Fibroblast of skin of right biceps (primary cell): ENCODE measurements around the gene HAUS8.
"Not testable (repeated sequence)": the region's sequence is repeated elsewhere in the genome, so short reads cannot be mapped to it uniquely, and the experiment has no call there.

Experiments used
- DNase-seq: peaks from one replicate; pipeline ENCODE4 v3.0.0-alpha.2; 2013

The HAUS8 gene

DNA sequence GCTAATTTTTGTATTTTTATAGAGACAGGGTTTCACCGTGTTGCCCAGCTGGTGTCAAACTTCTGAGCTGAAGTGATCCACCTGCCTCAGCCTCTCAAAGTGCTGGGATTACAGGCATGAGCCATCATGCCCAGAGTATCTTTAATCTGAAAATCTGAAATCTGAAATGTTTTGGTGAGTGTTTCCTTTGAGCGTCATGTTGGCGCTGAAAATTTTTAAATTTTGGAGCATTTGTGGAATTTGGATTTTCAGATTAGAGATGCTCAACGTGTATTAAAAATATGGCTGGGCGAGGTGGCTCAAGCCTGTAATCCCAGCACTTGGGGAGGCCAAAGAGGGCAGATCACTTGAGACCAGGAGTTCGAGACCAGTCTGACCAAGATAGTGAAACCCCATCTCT is 43.5 kb downstream of the HAUS8 start:
- no peak for DNase-seq

DNA sequence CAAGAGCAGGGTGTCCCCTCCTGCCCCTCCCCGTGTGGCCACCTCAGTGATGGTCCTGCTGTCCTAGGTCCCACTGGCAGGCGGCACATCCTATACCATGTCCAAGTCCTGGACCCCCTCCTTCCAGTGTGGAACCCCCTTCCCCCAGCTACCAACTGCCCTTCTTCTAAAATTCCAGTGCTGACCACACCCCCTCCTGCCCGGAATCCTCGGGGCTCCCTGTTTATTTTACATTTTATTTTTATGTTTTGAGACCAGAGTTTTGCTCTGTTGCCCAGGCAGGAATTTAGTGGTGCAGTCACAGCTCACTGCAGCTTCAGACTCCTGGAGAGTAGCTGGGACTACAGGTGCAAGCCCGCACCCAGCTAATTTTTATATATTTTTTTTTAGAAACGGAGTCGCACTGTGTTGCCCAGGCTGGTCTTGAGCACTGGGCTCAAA is 47.7 kb downstream of the HAUS8 start:
- DNase-seq = no peak

DNA sequence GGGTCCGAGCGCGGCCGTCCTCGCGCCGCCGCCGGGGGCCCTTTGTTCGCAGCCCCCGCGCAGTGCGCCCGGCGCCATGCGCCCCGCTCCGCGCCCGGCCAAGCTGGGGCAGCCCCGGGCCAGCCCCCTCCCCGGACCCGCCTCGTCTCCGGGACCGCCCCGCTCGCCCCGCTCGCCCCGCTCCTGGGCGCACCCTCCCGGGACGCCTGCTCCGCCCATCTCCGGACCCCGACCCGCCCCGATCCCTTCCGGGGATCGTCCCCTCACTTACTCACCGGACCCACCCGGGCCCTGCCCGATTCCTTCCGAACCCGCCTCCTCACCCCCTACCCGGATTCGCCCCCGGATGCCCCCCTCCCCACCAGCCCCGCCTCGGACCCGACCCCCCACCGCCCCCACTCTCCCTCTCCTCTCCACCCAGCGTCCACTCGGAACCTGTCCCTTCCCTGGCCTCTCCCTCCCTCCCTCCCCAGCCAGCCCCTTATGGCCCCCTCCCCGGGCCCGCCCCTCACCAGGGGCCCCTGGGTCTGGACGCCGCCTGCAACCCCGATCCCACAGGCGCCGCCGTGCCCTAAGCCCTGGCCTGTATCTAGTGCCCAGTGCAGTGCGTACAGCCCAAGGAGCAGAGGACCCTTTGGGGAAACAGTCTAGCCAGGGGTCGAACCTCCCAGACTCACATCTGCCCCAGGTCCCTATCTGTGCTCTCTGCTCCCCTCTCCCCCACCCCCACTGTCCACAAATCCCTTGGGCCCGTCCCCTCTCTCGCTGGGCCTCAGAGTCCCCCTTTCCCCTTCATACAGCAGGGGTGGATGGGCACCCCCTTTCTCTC is 48.3 kb downstream of the HAUS8 start, which contains the start of gene CPAMD8:
TSS of gene CPAMD8 (minus strand) at position 105 of the 829 bp plus-strand sequence. CDS start 168 bp downstream, outside the sequence.
- no peak for DNase-seq

DNA sequence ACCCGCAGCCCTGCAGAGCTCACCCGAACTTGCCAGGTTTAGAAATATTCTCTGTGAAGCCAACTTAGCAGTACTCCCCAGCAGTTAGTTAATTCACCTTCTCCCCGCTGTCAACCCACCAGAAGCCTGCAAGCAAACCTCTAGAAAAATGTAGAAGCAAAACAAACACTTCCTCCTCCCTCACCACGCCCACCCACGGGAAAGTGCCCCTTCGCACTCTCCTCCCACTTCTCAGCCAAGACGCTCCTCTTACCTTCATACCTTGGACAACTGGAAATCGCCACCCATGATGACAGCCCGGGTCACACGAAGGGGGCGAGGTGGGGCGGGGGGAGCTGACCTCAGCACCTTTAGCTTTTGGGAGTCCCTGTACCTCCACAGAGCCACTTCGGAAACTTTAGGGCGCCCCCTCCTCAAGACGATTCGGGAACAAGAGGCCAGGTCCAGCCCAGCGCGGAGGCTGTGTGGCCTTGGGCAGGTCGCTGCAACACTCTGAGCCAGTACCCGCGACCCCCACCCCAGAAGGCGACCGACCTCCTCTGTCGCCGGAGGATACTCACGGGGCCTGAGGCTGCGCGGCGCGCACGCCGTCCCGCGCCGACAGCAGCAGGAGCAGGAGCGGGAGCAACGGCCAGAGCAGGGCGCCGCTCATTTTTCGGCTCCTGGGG is 49.1 kb downstream of the HAUS8 start:
- DNase-seq = no peak

- DNase-seq = no peak
Measured at GRCh38 chr19:17025361-17025760, 49.9 kb downstream of the HAUS8 start.

DNA sequence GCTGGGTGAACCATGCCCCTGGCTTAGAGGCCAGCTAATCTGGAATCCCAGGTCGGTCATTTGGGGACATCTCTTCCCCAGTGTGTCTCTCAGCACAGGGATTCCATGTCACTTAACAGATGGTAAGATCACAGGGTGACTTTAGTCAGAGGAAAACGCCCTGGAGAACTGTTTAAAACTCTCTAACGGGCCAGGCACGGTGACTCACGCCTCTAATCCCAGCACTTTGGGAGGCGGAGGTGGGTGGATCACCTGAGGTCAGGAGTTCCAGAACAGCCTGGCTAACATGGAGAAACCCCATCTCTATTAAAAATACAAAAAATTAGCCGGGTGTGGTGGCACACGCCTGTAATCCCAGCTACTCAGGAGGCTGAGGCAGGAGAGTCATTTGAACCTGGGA is 50.3 kb downstream of the HAUS8 start:
- DNase-seq = not testable (repeated sequence)

DNA sequence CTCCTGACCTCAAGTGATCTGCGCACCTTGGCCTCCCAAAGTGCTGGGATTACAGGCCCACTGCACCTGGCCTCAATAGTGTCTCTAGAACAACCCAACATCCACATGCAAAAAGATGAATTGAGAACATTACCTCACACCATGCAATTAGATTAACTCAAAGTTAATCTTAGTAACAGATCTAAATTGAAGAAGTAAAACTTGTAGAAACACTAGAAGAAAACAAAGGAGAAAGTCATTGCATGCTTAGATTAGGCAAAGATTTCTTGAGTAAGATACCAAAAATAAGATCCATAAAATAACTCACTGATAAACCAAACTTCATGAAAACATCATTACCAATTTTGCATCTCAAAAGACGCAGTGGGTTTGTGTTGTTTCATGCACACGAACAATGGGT is 51.4 kb downstream of the HAUS8 start:
- no peak for DNase-seq

DNA sequence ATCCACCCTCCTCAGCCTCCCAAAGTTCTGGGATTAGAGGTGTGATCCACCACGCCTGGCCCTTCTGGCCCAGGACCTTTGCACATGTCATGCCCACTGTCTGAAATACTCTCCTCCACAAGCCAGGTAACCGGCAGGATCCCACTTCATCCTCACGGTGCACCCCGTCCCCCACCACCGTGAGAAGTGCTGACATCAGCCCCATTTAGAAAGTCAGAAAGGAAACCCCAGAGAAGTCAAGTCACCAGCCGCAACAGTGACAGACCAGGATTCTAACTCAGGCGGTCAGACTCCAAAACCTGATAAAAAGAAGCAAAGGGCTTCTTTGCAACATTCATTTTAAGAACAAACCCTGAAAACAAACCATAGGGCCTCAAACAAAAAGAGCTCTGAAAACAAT is 52.5 kb downstream of the HAUS8 start:
- DNase-seq = no peak

DNA sequence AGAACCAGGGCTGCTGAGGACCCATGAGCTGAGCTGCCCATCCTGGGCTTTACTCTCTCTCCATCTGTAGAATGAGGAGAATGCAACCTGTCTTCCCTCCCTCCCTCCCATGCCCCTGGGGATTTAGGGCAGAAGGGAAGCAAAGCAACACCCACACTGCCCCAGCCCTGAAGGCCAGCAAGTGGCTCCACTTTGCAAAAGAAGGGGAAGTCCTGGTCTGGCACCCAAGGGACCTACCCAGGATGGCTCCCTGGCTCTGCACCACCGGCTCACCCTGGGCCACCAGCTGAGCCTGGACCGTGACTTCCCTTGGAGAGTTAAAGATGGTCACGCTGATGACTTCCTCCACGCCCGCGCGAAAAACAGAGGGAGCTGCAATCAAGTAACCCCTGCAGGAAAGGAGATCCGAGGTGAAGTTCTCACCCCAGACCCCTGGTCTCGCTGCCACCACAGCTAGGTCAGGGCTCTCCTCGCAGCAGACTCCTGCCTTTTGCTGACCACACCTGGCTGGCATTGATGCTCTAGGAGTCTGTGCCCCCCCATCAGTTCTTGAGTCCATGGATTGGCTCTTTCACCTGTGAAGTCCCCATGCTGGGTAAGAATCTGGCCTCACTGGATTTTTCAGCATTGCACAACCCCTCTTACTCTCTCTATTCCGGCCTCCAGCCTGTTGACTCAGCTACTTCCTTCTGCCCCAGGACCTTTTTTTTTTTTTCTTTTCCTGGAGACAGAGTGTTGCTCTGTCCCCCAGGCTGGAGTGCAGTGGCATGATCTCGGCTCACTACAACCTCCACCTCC is 53.3 kb downstream of the HAUS8 start:
- no peak for DNase-seq

- no peak for DNase-seq
Measured at GRCh38 chr19:17021328-17021727, 53.9 kb downstream of the HAUS8 start.

DNA sequence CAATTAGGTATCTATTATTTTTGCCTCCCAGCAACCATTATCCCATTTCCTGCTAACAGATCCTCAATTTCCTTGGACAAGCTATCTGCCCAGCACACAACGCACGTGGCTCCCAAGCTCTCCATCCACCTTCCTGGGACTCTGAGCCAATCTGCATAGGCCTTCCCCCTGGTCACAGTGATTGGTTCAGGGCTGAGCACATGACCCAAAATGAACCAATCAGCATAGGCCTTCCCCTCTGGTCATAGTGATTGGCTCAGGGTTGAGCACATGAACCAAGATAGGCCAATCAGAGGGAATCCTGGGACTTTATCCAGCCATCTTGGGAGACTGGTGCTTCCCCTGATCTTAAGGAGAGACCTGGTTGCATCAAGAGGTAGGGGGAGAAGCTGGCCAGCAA is 54.4 kb downstream of the HAUS8 start:
- DNase-seq = peak; percentile 7

- no peak for DNase-seq
Measured at GRCh38 chr19:17020385-17020784, 54.9 kb downstream of the HAUS8 start.

DNA sequence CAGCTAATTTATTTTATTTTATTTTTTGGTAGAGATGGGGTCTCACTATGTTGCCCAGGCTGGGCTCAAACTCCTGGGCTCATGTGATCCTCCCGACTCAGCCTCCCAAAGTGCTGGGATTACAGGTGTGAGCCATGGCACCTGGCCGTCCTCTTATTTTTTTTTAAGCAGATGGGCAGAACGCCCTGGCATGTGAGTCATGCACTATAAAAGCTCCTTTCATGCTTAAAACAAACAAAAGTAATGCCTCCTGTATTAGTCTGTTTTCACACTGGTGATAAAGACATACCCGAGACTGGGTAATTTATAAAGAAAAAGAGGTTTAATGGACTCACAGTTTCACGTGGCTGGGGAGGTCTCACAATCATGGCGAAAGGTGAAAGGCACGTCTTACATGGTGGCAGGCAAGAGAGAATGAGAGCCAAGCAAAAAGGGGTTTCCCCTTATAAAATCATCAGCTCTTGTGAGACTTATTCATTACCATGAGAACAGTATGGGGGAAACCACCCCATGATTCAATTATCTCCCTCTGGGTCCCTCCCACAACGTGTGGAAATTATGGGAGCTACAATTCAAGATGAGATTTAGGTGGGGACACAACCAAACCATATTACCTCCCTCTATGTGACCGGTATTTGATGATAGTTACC is 60.9 kb downstream of the HAUS8 start:
- DNase-seq = not testable (repeated sequence)

- no peak for DNase-seq
Measured at GRCh38 chr19:17011485-17011884, 63.8 kb downstream of the HAUS8 start.

DNA sequence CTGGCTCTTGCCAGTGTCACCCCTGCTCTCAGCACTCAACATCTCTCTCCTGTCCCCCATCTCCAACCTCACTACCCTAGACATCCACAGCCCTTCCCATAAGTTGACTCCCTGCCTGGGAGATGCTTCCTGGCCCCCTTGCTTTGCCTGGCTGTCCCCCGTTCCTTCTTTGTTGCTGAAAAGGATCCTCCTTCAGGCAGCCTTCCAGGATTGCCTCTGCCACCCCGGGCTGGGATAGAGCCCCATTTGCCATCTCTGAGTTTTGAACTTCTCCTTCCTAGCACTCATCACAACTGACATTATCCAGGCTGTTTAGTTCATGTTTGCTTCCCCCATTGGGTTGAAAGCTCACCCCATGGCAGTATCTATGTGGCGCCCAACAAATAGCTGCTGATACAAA is 68.7 kb downstream of the HAUS8 start:
- DNase-seq = no peak

DNA sequence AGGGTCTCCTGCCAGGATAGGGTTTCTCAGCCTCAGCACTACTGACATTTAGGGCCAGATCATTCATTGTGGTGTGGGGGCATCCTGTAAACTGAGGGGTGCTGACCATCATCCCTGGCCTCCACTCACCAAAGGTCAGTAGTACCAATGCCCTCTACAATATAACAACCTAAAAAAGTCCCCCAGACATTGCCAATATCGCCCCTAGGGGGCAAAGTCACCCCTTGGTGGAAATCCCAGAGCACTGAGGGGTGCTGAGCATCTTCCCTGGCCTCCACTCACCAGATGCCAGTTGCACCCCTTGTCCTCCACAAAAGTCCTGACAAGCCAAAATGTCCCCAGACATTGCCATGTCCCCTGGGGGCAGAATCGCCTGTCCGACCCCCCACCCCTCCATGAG is 70.3 kb downstream of the HAUS8 start:
- DNase-seq = no peak

DNA sequence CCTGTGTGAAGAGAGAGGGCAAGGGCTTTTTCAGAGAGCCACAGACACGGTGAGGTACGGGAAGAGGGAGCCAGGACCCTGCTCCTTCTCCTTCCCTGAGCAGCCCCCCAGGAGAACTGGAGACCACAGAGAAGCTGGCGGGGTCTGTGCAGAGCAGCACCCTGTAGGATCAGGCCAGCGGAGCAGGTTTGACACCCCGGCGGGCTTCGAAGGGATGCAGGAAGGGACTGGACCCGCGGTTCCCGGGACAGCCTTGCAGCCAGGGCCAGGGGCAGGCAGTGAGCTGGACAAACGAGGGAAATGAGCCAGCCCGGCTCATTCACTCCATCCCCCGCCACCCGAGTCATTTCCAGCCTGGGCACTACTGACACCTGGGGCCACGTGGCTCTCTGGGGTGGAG is 70.9 kb downstream of the HAUS8 start:
- DNase-seq = no peak

GRCh38 chr19:17002455-17002854 is 72.8 kb downstream of the HAUS8 start:
- DNase-seq = no peak

DNA sequence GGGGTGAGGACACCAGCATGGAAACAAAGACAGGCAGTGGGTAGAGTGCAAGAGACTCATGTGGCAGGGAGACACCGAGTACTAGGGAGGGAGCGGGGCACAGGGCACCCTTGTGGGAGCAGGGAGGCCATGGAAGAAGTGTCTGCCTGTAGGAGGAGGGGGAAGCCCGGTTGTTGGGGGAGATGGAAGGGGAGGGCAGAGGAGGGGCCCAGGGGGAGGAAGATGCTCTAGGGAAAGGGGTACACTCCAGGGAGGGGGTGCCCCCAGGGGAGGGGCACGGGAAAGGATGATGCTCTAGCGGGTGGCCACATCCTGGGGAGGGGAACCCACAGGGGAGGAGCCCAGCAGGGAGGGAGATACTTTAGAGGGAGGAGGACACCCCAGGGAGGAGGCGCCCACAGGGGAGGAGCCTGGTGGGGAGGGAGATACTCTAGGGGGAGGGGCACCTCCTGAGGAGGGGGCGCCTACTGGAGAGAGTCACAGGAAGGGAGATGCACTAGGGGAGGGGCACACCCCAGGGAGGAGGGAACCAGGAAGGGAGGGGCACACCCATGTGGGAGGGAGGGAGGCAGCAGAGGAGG is 73.6 kb downstream of the HAUS8 start:
- no peak for DNase-seq
